HFF-Myc (cell line): ENCODE measurements around the gene SERPINB6.
A peak's percentile ranks its signal among the peaks of the same experiment; 100 is the strongest.

Experiments used
- DNase-seq: peaks from one replicate; pipeline ENCODE4 v3.0.0-alpha.2; 2011; ENCODE audit warnings: low read depth; ENCODE audit errors: extremely low read depth
- H3K4me3 ChIP-seq: replicated peaks from 2 replicates; pipeline ENCODE4 v1.5.1; 2011; ENCODE audit warnings: low read depth, mild to moderate bottlenecking, control low read depth, low read length
- TF ChIP-seq, protein P1 (sequence below): IDR thresholded peaks from 2 replicates; pipeline ENCODE4 v1.5.1; 2012; ENCODE audit warnings: mild to moderate bottlenecking, low read depth, low read length, control low read depth; ENCODE audit errors: missing control alignments

Gene SERPINB6

DNA sequence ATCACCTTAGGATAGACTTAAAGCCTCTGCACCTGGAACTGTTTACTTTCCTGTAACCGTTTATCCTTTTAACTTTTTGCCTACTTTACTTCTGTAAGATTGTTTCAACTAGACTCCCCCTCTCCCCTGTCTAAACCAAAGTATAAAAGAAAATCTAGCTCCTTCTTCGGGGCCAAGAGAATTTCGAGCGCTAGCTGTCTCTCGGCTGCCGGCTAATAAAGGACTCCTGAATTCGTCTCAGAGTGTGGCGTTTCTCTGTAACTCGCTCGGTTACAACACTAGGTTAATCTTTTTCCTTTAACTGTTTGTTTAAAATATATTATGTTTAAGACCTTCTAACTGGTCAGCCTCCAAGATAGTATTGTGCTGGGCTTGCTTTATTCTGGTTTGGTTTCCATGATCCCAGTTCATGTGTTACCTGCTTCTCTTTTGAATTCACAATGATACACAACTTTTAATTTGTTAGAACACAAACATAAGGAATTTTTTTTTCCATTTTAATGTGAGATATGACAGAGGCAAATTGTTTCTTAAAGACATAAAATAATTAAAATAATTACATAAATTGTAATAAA lies 19.7 kb upstream of the SERPINB6 start:
- TF ChIP-seq, protein P1, sequence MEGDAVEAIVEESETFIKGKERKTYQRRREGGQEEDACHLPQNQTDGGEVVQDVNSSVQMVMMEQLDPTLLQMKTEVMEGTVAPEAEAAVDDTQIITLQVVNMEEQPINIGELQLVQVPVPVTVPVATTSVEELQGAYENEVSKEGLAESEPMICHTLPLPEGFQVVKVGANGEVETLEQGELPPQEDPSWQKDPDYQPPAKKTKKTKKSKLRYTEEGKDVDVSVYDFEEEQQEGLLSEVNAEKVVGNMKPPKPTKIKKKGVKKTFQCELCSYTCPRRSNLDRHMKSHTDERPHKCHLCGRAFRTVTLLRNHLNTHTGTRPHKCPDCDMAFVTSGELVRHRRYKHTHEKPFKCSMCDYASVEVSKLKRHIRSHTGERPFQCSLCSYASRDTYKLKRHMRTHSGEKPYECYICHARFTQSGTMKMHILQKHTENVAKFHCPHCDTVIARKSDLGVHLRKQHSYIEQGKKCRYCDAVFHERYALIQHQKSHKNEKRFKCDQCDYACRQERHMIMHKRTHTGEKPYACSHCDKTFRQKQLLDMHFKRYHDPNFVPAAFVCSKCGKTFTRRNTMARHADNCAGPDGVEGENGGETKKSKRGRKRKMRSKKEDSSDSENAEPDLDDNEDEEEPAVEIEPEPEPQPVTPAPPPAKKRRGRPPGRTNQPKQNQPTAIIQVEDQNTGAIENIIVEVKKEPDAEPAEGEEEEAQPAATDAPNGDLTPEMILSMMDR: no peak
- DNase-seq: no peak
- peak overlapping the region; percentile 73 for H3K4me3 ChIP-seq

DNA sequence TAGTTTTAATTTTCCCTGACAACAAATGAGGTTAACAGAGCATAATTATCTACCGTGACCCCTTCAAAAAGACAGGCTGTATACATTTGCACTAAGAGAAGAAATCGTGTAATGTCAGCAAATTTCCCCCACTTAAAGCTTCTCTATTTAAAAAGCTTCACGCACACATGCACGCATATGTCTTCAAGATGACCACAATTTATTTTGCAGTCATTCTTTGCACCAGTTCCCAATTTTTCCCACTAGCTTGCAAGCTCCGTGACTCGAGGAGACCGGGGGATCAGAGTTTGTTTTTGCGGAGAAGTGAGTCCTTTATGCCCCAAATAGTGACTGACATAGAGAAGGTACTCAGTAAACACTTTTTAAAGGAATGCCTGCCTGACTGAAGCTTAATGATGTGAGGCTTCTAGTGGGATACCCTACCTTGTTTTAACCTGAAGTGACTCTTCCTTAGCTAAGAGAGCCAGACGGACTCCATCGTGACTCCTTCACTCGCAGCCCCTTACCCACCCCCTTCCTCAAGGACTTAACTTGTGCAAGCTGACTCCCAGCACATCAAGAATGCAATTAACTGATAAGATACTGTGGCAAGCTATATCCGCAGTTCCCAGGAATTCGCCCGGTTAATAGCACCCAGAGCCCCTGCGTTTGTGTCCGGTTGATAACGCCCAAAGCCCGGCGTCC lies 19.0 kb upstream of the SERPINB6 start:
- DNase-seq: no peak
- H3K4me3 ChIP-seq: peak overlapping the region; percentile 73
- TF ChIP-seq, protein P1: no peak

DNA sequence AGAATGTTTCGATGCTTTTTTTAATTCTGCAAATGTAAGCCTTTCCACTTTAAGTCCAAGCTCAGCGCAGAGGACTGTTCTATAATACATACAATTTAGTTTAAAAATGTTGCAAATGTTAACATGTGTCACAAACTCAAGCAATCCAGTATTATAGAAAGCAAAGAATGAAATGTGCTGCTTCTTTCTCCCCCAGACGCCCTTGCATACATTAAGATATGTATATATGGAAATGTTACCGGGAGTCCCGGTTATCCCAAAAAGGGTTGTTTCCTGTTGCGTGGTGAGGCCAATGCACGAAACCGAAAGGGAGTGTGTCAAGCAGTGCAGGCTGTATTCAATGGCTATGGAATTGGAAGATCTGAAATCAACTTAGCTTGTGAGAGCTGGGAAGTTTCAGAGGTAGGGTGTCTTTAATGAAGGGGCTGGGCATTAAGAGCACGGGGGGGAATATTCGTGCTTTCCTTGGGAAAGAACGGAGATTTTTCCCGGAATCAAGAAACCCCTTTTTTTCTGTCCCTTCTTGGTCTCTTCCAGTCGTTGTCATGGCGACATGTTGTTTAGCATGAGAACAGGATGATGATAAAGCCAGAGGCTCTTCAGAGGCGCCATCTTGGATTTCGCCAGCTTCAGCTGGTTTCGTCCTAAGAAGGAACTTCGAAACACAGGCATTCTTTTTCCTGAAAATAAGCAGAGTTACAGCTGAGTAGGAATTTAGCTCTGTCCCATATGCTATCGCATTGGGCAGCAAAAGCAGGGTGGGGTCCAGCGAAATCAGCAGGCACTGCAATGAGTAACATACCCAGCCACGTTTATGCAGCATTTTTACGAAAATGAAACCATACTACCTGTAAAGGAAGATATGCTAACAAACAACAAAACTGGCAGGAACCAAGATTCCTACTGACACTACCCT lies 18.2 kb upstream of the SERPINB6 start:
- H3K4me3 ChIP-seq: peak overlapping the region; percentile 73
- TF ChIP-seq, protein P1: no peak
- peak; percentile 98 for DNase-seq

GRCh38 chr6:2988426-2989331 lies 17.3 kb upstream of the SERPINB6 start:
- H3K4me3 ChIP-seq: peak overlapping the region; percentile 73
- TF ChIP-seq, protein P1: peak; percentile 75
- peak; percentile 86 for DNase-seq

DNA sequence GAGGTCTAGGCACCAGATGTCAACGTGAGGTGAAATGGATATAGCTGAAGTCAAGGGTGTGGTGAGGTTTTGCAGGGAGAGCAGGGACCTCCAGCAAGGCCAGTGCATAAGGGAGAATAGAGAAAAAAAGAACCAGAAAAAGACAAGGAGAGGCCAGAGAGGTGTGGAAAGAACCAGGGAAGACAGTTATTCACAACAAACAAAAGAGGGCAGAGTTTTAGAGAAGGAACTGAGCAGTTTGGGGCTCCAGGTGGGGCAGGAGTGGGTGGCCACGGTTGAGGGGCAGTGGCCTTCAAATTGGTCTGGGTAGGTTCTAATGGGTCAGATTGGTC lies 16.7 kb upstream of the SERPINB6 start:
- DNase-seq: no peak
- H3K4me3 ChIP-seq: peak overlapping the region; percentile 73

More for the DNA sequence above, 16.7 kb upstream of the SERPINB6 start:
- TF ChIP-seq, protein P1: no peak
